Activated CD8-positive, alpha-beta memory T cell treated with anti-CD3 and anti-CD28 coated beads for 4 hours (primary cell): Measurements from ENCODE around the gene MAN1A1.
A peak's percentile ranks its signal among the peaks of the same experiment; 100 is the strongest.
"Not testable (repeated sequence)": the region's sequence is repeated elsewhere in the genome, so short reads cannot be mapped to it uniquely, and the experiment has no call there.

ENCODE experiments used
- DNase-seq, 2 donors: peaks; one replicate each; pipeline ENCODE4 v3.0.0-alpha.2; 2020; ENCODE audit warnings: low read depth in 2 of 2

The MAN1A1 gene

GRCh38 chr6:119349361-119350201 lies at the start of gene MAN1A1:
MAN1A1 (minus strand) TSS chr6:119349761; CDS start chr6:119349065, 696 bp downstream.
- peak; percentile 75 to 80 for DNase-seq

GRCh38 chr6:119395192-119395591 lies 45.6 kb upstream of the MAN1A1 start:
- DNase-seq: no peak

GRCh38 chr6:119390247-119390793 lies 40.8 kb upstream of the MAN1A1 start:
- DNase-seq: no peak

GRCh38 chr6:119385994-119386393 lies 36.4 kb upstream of the MAN1A1 start:
- no peak for DNase-seq

- no peak for DNase-seq
These were observed 34.9 kb upstream of the MAN1A1 start for GRCh38 chr6:119384444-119384843.

GRCh38 chr6:119379809-119380208 lies 30.2 kb upstream of the MAN1A1 start:
- no peak for DNase-seq

GRCh38 chr6:119377043-119377442 lies 27.5 kb upstream of the MAN1A1 start:
- not testable (repeated sequence) for DNase-seq

- no peak for DNase-seq
These were observed 20.5 kb upstream of the MAN1A1 start for GRCh38 chr6:119370080-119370479.

- no peak for DNase-seq
These were observed 19.4 kb upstream of the MAN1A1 start for GRCh38 chr6:119368921-119369320.

- DNase-seq: no peak
These were observed 11.6 kb upstream of the MAN1A1 start for GRCh38 chr6:119361209-119361608.

GRCh38 chr6:119360262-119360915 lies 10.8 kb upstream of the MAN1A1 start:
- DNase-seq: no peak

GRCh38 chr6:119355890-119356289 lies 6.3 kb upstream of the MAN1A1 start:
- DNase-seq: no peak

- DNase-seq: no peak
These were observed 5.6 kb upstream of the MAN1A1 start for GRCh38 chr6:119355157-119355556.

- no peak for DNase-seq
These were observed 4.1 kb upstream of the MAN1A1 start for GRCh38 chr6:119353696-119354095.

- DNase-seq: no peak
These were observed 2.4 kb upstream of the MAN1A1 start for GRCh38 chr6:119352001-119352400.

GRCh38 chr6:119350952-119351372 lies 1.4 kb upstream of the MAN1A1 start:
- DNase-seq: no peak

- DNase-seq: peak in 1 of 2 donors; percentile 23
These were observed 816 bp upstream of the MAN1A1 start for GRCh38 chr6:119350202-119350951.

GRCh38 chr6:119348748-119349360 lies 707 bp downstream of the MAN1A1 start:
- DNase-seq: no peak

GRCh38 chr6:119348096-119348747 lies 1.3 kb downstream of the MAN1A1 start:
- peak in 1 of 2 donors; percentile 10 for DNase-seq

- no peak for DNase-seq
These were observed 2.0 kb downstream of the MAN1A1 start for GRCh38 chr6:119347466-119348095.

GRCh38 chr6:119346936-119347335 lies 2.6 kb downstream of the MAN1A1 start:
- DNase-seq: no peak
